NCI-H2227 (cell line): ENCODE results near the gene RAB11FIP4.
A peak's percentile ranks its signal among the peaks of the same experiment; 100 is the strongest.

Experiments
- DNase-seq: peaks from one replicate; lab custom pipeline; 2025; ENCODE audit not compliant: unreplicated experiment; lab: John Stamatoyannopoulos, UW

RAB11FIP4 gene

GRCh38 chr17:31522284-31522931, 130.9 kb downstream of the RAB11FIP4 start:
- no peak for DNase-seq

- no peak for DNase-seq
These were observed 131.6 kb downstream of the RAB11FIP4 start for GRCh38 chr17:31522987-31523495.

DNA sequence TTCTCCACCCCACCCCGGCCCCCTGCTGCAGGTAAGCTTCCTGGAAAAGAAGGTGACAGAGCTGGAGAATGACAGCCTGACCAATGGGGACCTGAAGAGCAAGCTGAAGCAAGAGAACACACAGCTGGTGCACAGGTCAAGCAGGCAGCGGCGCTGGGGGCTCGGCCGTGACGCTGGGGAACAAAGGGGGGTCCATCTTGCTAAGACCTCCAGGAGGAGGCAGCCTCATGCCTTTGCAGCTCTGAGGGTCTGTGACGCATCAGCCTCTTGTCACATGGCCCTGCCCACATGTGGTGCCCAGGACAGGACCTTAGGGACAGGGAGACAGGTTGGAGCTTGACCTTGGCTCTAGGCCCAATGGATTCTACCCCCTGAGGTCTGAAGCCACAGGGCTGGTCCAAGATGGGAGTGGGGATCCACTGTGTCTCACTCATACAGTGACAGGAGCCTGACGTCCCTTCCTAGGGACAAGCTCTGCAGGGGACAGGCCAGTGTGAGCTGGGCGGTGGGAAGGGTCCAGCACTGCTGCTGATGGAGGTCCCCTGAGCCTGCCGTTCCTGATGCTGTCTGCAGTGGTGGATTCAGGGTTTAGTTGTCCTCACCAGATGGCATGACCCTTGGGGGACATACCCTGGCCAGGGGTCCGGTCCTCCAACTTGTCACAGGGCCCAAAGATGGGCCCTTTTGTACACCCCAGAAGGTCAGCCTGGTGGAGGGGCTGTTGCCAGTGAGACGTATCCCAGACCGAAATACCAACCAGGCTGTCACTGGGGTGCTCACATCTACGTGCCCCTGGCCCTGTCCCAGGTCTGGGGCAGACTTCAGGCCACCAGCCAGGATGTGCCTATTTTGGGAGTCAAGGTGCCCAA, 132.6 kb downstream of the RAB11FIP4 start:
- DNase-seq, result no peak

GRCh38 chr17:31524926-31525800, 133.7 kb downstream of the RAB11FIP4 start:
- DNase-seq, result peak; percentile 57

GRCh38 chr17:31525801-31526549, 134.5 kb downstream of the RAB11FIP4 start:
- DNase-seq, result peak; percentile 5

DNA sequence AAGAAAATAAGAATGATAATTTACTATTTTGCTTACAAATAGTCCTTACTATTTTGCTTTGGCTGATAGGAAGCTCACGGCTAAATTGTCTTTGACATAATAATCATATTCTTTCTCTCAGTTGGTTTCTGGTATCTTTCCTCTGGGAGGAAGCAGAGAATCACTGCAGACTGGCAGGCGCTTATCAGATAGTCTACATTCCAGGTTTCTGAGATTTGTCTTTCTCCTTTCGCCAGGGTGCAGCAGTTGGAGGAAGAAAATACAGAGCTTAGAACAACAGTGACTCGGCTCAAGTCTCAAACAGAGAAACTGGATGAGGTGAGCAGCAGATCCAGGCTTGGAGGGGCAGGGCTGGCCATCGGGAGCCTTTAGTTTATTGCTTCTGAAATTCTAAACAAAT, 136.1 kb downstream of the RAB11FIP4 start:
- no peak for DNase-seq

DNA sequence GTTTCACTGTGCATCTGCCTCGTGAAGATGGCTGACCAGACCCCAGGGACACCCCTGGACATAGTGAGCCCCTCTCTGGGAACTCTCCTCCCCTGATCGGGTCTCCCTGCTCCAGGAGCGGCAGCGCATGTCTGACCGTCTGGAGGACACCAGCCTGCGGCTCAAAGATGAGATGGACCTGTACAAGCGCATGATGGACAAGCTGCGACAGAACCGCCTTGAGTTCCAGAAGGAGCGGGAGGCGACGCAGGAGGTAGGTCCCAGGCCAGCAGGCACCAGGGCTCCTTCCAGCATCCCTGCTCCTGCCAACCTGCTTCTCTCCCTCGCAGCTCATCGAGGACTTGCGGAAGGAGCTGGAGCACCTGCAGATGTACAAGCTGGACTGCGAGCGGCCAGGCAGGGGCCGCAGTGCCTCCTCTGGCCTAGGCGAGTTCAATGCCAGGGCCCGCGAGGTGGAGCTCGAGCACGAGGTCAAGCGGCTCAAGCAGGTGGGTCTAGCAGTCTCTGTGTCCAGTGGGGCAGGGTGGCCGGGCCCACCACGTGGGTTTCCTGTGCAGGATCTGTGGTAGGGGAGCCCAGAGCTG, 136.9 kb downstream of the RAB11FIP4 start:
- no peak for DNase-seq

GRCh38 chr17:31529841-31530251, 138.4 kb downstream of the RAB11FIP4 start:
- DNase-seq, result no peak

- no peak for DNase-seq
These were observed 139.0 kb downstream of the RAB11FIP4 start for GRCh38 chr17:31530391-31530985.

- DNase-seq, result no peak
These were observed 140.0 kb downstream of the RAB11FIP4 start for GRCh38 chr17:31531336-31531980.

DNA sequence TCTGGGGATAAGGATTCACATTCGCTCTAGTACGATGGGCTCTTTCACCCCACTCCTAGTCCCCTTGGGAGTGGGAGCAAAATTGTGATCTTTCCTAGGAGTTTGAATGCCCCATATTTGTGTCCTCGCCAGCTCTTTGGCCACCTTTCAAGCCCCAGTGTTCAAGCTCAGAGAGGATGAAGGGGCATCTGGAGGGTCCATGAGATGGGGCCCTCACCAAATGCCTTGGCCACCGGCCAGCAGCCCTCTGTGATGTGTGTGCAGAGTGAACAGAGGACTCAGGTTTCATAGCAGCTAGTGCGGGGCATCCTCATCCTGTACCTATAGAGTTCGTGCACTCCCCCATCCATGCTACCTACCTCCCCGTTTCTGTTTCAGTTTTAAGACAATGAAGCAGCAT, 140.6 kb downstream of the RAB11FIP4 start:
- DNase-seq, result no peak

GRCh38 chr17:31532526-31532925, 141.1 kb downstream of the RAB11FIP4 start:
- no peak for DNase-seq

- DNase-seq, result peak; percentile 18
These were observed 142.2 kb downstream of the RAB11FIP4 start for GRCh38 chr17:31533546-31534155.

GRCh38 chr17:31534223-31534888, 142.9 kb downstream of the RAB11FIP4 start:
- DNase-seq, result no peak

- DNase-seq, result no peak
These were observed 144.1 kb downstream of the RAB11FIP4 start for GRCh38 chr17:31535581-31535981.

- DNase-seq, result no peak
These were observed 145.0 kb downstream of the RAB11FIP4 start for GRCh38 chr17:31536451-31536850.

- no peak for DNase-seq
These were observed 146.1 kb downstream of the RAB11FIP4 start for GRCh38 chr17:31537565-31538011.

DNA sequence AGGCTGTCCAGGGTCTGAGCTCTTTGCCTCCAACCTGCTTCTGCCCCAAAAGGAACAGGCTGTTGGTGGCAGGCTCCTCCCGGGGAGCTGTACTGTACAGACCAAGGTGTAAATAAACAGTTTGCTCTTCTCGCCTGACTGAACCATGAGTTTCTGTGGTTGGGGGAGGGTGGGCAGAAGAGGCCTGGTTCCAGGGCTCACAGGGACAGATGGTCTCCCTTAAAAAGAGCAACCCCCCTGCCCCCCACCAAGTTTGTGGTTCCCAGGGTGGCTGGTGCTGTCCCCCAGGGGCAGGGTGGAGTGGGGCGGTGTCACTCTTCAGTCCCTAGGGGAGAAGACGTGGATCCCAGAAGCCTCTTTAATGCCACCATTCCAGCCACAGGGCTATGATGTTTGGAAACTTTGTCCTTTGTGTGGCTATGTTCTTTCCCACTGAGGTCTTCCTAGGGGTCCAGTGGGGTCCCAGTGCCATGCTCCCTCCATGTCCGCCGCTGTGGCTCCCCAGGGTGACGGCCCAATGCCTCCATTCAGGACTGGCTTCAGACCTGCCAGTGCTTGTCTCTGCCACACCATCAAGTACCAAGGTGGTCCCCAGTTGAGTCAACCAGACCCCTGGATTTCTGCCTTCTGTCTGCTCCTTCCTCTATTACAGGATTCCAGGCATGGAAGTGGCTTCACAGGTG, 146.7 kb downstream of the RAB11FIP4 start:
- no peak for DNase-seq
